Iris pigment epithelial cell (primary cell): ENCODE measurements around the gene VPS72.

Experiments
- DNase-seq: peaks from one replicate; pipeline ENCODE4 v3.0.0-alpha.2; 2011; ENCODE audit warnings: low read depth

The VPS72 gene

GRCh38 chr1:151144474-151145303 lies 45.3 kb downstream of the VPS72 start:
- DNase-seq: peak; percentile 17

DNA sequence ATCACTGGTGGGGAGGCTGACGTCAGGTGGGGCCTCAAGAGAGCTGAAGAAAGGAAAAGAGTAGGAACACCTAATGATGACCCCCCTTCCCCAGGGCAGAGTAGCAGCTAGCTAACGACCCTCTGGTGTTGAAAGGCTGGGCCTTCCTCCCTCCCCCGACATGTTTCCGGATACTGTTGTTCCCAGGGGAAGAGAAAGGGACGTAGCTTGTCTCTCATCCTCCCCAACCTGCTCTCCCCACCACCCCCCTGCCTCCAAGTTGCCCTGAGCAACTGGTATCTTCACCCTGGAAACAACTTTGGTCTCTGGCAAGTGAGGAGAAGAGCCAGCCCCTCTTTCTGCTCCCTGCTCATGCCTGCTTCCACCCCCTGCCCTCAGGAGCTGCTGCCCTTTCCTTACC lies 46.0 kb downstream of the VPS72 start:
- DNase-seq: no peak

GRCh38 chr1:151143057-151143435 lies 47.0 kb downstream of the VPS72 start:
- DNase-seq: no peak

- no peak for DNase-seq
These were observed 47.5 kb downstream of the VPS72 start for GRCh38 chr1:151142411-151143056.

DNA sequence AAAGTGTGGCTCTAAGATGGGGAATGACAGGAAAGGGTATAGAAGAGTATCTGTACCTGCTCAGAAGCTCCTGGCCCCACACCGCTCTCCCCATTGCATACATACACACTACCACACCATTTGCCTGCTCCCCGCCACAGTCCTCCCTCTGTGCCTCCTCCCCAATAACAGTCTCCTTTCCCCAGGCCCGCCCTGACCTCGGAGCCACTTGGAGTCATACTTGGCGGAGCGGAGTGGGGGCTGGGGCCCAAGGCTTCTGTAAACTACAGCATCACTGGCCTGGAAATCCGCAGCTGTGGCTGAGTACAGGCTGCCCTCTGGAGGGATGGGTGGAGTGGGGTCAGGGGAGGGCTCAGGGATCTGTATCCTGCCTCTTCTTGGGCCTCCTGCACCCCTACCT lies 52.2 kb downstream of the VPS72 start:
- no peak for DNase-seq

DNA sequence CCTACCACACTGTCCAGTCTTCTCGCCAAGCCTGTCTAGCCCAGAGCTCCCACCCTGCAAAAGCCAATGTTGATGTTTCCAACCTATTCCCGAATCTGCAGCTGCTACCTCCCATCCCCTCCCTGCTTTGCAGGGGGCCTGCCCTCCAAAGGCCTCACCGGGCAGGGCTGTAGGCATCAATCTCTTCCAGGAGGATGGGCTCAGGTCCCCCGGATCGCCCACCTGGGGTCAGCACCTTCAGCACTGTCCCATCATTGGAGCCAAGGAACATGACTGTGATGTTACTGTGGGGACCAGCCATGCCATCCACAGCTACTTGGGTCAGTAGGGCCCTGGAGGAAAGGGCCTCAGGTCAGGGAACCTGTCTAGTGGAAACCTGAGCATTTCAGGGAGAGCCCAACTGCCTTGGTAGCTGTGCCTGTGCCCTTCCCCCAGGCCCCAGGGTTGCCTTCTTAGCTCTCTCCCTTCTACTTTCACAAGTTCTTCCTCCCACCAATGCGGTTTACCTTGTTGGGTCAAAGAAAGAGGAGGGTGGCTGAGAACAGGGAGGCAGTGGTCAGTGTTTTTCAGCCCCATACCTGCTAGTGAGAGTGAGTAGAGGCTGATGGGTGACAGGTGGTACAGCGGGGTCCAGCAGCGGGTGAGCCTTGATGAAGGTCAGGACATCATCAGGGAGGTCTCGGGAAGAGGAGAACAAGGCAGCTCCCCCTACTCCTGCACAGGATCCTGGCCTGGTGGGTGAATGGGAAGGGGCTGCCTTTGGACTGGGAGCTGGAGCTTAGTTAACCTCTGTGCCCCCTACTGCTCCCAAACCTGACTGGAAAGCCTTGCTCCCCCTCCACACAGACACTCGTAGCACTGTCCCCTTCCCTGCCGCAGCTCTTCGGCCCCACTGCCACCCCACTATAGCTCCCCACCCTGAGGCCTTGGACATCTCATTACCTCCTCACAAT lies 54.3 kb downstream of the VPS72 start:
- no peak for DNase-seq

DNA sequence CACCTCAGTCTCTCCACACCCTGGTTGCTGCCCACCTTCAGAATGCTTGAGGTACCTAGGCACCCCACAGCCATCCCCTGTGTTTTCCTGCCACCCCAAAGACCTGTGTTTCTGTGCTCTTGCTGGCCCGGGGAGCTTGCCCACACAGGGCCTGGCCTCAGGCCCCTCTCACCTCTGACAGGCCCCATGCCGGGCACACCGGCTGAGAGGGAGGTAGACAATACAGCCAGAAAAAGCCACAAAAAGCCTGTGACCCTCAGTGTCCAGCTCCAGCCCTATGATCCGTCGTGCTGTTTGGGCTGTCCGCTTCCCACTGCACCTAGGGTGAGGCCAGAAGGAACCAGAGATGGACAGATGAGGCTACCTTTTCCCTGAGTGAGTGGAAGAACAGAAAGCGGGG lies 55.0 kb downstream of the VPS72 start:
- no peak for DNase-seq

GRCh38 chr1:151134396-151134795 lies 55.6 kb downstream of the VPS72 start:
- no peak for DNase-seq

GRCh38 chr1:151133018-151133806 lies 56.8 kb downstream of the VPS72 start:
- no peak for DNase-seq

GRCh38 chr1:151132335-151133017 lies 57.5 kb downstream of the VPS72 start:
- DNase-seq: no peak

- peak; percentile 27 for DNase-seq
These were observed 58.2 kb downstream of the VPS72 start for GRCh38 chr1:151131701-151132334.

DNA sequence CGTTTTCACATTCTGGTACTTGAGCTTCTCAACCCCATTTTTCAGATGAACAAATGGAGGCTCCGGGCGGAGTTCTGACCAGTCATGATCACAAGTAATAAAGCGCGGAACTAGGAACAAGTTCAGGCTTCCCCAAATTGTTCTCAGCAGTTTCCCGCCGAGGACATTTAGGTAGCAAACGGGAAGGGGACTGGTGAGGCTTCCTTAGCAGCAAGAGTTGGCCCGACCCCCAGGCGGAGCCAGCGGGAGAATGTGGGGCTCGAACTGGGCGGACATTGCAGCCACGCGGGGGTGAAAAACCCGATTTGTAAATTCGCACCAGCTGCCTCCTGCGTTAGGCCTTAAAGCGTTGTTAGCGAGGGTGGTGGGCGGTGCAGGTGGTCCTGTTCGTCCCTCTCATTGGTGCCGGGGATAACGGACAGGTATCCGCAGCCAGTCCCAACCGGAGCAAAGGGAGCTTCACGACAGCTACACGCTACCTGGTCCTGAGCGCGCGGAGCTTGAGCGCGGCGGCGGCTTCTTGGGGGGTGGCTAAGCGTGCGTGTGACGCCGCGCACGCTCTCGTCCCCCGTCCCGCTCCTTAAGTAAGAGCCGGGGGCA lies 58.9 kb downstream of the VPS72 start:
- DNase-seq: peak; percentile 96

GRCh38 chr1:151128800-151129199 lies 61.2 kb downstream of the VPS72 start:
- no peak for DNase-seq
